Activated T-helper 2 cell treated with anti-CD3 and anti-CD28 coated beads, Interferon-gamma antibody, Interleukin-2, Interleukin-4, amounts not matched to agents 10 μg/mL and 5 μg/mL and 100 μg/mL, durations not matched to agents 14 hours and 24 hours and 36 hours (primary cell): ENCODE measurements around the gene PDZRN3. TPM values are rescaled to one million over a fixed set of nuclear protein-coding genes. Genes with fewer than 3 reads are reported as not detected.

ENCODE experiments used
- DNase-seq: peaks from one replicate; pipeline ENCODE4 v3.0.0; 2021; ENCODE audit warnings: low spot score
- H3K27ac Mint-ChIP-seq: one replicate; pipeline ENCODE4 v1.8.0; 2021; ENCODE audit warnings: mixed read lengths
- H3K27me3 Mint-ChIP-seq: one replicate; pipeline ENCODE4 v1.8.0; 2021; ENCODE audit warnings: low read depth, mixed read lengths
- H3K36me3 Mint-ChIP-seq: one replicate; pipeline ENCODE4 v1.8.0; 2021; ENCODE audit warnings: low read depth, mixed read lengths
- H3K4me1 Mint-ChIP-seq: one replicate; pipeline ENCODE4 v1.8.0; 2021; ENCODE audit warnings: low read depth, mixed read lengths
- H3K4me3 Mint-ChIP-seq: one replicate; pipeline ENCODE4 v1.8.0; 2021; ENCODE audit warnings: low read depth, mild to moderate bottlenecking, moderate library complexity, mixed read lengths
- H3K9me3 Mint-ChIP-seq: one replicate; pipeline ENCODE4 v1.8.0; 2021; ENCODE audit warnings: mixed read lengths
- intact Hi-C: fragments of 100-400 bp; cut with micrococcal nuclease; formaldehyde crosslinking; loops from one replicate; pipeline ENCODE4 v1.15.1; 2023
- total RNA-seq: library from RNA; stranded (reverse); gene quantifications from 2 replicates; pipeline ENCODE4 v1.2.3, GENCODE V29; 2022

Gene PDZRN3
- total RNA-seq, 1 donor from 2014 or later = not detected

- DNase-seq = no peak
Observed at GRCh38 chr3:73498764-73499622, 125.7 kb downstream of the PDZRN3 start.

GRCh38 chr3:73497646-73498406 is 126.9 kb downstream of the PDZRN3 start:
- Mint-ChIP-seq H3K4me1 (no peaks in the 10 kb centered on the region), H3K27me3 (no peaks in the 10 kb centered on the region), H3K9me3 (no peaks in the 10 kb centered on the region), H3K27ac (no peak overlapping the region), H3K4me3 (no peak overlapping the region), H3K36me3 (no peaks in the 10 kb centered on the region)
- intact Hi-C loops = no loop called here
- no peak for DNase-seq

More at GRCh38 chr3:73498764-73499622, 125.7 kb downstream of the PDZRN3 start:
- H3K27ac Mint-ChIP-seq = no peak overlapping the region
- intact Hi-C loops = no loop called here
- no peak overlapping the region for H3K4me3 Mint-ChIP-seq
- H3K9me3 Mint-ChIP-seq = no peaks in the 10 kb centered on the region
- H3K27me3 Mint-ChIP-seq = no peaks in the 10 kb centered on the region
- no peaks in the 10 kb centered on the region for H3K4me1 Mint-ChIP-seq
- H3K36me3 Mint-ChIP-seq = no peaks in the 10 kb centered on the region

- H3K9me3 Mint-ChIP-seq = no peaks in the 10 kb centered on the region
- peaks cover 3% of the 10 kb centered on the region for H3K27me3 Mint-ChIP-seq
- no peak overlapping the region for H3K27ac Mint-ChIP-seq
- H3K4me3 Mint-ChIP-seq = no peak overlapping the region
- H3K36me3 Mint-ChIP-seq = no peaks in the 10 kb centered on the region
- no peaks in the 10 kb centered on the region for H3K4me1 Mint-ChIP-seq
- DNase-seq = no peak
- intact Hi-C loops = no loop called here
Observed at GRCh38 chr3:73493543-73494308, 131.0 kb downstream of the PDZRN3 start.

- H3K4me1 Mint-ChIP-seq = no peaks in the 10 kb centered on the region
Observed at GRCh38 chr3:73492186-73492585, 132.6 kb downstream of the PDZRN3 start.

GRCh38 chr3:73491287-73491662 is 133.5 kb downstream of the PDZRN3 start:
- H3K4me1 Mint-ChIP-seq = no peaks in the 10 kb centered on the region
- no peaks in the 10 kb centered on the region for H3K9me3 Mint-ChIP-seq
- H3K4me3 Mint-ChIP-seq = no peak overlapping the region
- H3K27me3 Mint-ChIP-seq = peaks cover 3% of the 10 kb centered on the region
- DNase-seq = no peak
- H3K36me3 Mint-ChIP-seq = no peaks in the 10 kb centered on the region
- intact Hi-C loops = no loop called here
- H3K27ac Mint-ChIP-seq = no peak overlapping the region

More at GRCh38 chr3:73492186-73492585, 132.6 kb downstream of the PDZRN3 start:
- Mint-ChIP-seq H3K9me3 (no peaks in the 10 kb centered on the region), H3K27me3 (peaks cover 3% of the 10 kb centered on the region), H3K27ac (no peak overlapping the region), H3K36me3 (no peaks in the 10 kb centered on the region), H3K4me3 (no peak overlapping the region)
- intact Hi-C loops = no loop called here
- no peak for DNase-seq

DNA sequence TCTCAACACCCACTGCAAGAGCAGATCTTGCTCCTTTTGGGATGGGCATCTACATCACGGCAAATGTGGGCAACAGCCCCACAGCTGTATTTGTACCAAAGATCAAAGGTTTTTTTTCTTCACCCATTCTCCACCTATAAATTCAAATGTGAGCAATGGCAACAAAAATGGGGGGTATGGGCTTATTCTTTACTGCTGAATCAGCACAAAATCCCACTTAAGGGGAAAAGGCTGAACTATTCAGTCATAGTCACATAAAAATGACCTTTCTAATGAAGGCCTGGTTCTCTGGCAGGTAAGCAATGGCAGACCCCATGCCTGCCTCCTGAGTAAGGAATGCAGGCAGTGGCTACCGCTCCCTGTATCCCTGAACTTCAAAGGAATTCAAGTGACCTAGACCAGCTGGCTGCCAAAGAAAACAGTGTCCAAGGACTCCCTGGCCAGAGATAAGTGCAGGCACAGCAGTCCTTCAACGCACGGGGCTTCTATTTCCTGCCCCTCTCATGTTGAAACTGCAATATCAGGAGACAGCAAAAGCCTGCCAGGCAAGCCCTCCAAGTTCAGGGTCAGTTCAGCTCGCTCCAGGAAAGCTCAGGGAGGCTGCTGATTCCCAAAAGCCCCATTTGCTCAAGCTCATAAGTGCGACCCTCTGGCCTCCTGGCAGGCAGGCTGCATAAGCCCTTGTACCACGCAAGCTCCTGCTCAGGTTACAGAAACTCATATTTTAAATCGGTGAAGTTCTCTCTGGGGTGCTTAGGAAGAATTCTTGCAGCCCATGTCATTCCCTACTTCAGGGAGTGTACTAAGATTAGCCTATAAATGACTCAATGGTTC is 134.1 kb downstream of the PDZRN3 start:
- peaks cover 3% of the 10 kb centered on the region for H3K27me3 Mint-ChIP-seq
- H3K27ac Mint-ChIP-seq = no peak overlapping the region
- intact Hi-C loops = no loop called here
- no peaks in the 10 kb centered on the region for H3K9me3 Mint-ChIP-seq
- no peak for DNase-seq
- no peaks in the 10 kb centered on the region for H3K4me1 Mint-ChIP-seq
- H3K4me3 Mint-ChIP-seq = no peak overlapping the region
- no peaks in the 10 kb centered on the region for H3K36me3 Mint-ChIP-seq

DNA sequence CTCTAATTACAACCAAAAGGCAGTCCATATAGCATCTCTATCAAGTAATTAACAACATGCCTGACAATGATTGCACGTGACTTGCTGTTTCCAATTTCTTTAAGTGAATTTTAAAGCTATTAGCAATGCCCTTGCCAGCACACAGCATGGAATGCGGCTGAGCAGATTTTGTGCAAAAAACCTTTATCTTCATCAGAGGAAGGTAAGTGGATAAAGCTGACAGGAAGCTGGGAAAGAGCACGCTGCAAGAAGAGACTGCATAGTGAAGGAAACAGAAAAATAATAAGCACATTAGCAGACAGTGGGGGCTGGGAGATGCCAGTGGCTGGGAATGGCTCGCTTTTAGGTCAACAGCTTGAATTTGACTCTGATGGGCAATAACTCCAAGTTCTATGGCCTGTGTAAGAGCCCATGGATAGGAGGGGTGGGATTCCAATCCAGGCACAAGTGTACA is 138.8 kb downstream of the PDZRN3 start:
- H3K4me1 Mint-ChIP-seq = no peaks in the 10 kb centered on the region
- intact Hi-C loops = no loop called here
- H3K4me3 Mint-ChIP-seq = no peak overlapping the region
- H3K27ac Mint-ChIP-seq = no peak overlapping the region
- no peak for DNase-seq
- H3K9me3 Mint-ChIP-seq = no peaks in the 10 kb centered on the region
- no peaks in the 10 kb centered on the region for H3K36me3 Mint-ChIP-seq
- H3K27me3 Mint-ChIP-seq = peaks cover 3% of the 10 kb centered on the region

GRCh38 chr3:73484656-73485248 is 140.0 kb downstream of the PDZRN3 start:
- H3K4me3 Mint-ChIP-seq = no peak overlapping the region
- DNase-seq = no peak
- no peaks in the 10 kb centered on the region for H3K9me3 Mint-ChIP-seq
- peaks cover 3% of the 10 kb centered on the region for H3K27me3 Mint-ChIP-seq
- intact Hi-C loops = no loop called here
- H3K27ac Mint-ChIP-seq = no peak overlapping the region
- H3K36me3 Mint-ChIP-seq = no peaks in the 10 kb centered on the region
- H3K4me1 Mint-ChIP-seq = no peaks in the 10 kb centered on the region

DNA sequence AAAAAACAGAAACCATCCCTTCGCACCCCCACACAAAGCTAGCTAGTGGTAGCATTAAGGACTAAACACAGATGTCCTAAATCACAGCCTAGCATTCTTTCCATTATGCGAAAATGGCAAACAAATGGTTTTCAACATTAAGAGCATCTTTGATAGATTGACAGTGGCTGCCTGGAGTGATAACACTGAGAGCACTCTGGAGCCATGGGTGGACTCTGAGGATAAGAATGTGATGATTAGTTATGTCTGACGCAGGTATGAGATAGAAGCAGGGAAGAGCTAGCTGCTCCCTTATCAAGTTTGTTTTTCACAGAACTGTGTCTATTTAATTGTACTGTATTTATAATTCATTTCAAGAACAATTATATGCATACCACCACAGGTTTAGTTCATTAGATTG is 142.9 kb downstream of the PDZRN3 start:
- H3K27me3 Mint-ChIP-seq = peaks cover 7% of the 10 kb centered on the region
- H3K4me1 Mint-ChIP-seq = no peaks in the 10 kb centered on the region
- H3K4me3 Mint-ChIP-seq = no peak overlapping the region
- no peak for DNase-seq
- intact Hi-C loops = no loop called here
- peaks cover 4% of the 10 kb centered on the region for H3K9me3 Mint-ChIP-seq
- no peak overlapping the region for H3K27ac Mint-ChIP-seq
- H3K36me3 Mint-ChIP-seq = no peaks in the 10 kb centered on the region

DNA sequence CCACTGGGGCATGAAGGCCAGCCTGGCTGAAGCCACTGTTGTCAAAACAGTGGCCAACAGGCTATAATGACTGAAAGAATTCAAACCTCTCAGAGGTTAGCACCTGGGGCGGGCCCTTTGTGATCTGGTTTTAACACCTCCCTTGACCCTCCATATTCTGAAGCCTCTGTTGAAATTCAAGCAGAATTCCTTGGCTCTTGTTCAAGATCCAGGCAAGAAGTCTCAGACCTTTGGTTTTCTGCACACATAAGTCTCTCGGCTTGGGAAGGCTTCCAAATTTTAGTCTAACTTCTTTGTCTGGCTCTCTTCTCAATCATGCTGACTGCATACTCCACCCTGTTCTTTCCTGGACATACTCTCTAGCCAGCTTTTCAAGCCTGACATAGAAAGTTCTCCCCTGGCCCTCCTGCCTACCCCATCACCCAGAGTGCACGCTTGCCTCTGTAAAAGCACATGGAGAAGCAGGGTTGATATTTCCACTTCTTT is 144.5 kb downstream of the PDZRN3 start:
- intact Hi-C loops = no loop called here
- Mint-ChIP-seq H3K36me3 (no peaks in the 10 kb centered on the region), H3K27ac (no peak overlapping the region), H3K27me3 (peaks cover 13% of the 10 kb centered on the region), H3K4me3 (no peak overlapping the region), H3K9me3 (peaks cover 4% of the 10 kb centered on the region), H3K4me1 (peaks cover 3% of the 10 kb centered on the region)
- no peak for DNase-seq

DNA sequence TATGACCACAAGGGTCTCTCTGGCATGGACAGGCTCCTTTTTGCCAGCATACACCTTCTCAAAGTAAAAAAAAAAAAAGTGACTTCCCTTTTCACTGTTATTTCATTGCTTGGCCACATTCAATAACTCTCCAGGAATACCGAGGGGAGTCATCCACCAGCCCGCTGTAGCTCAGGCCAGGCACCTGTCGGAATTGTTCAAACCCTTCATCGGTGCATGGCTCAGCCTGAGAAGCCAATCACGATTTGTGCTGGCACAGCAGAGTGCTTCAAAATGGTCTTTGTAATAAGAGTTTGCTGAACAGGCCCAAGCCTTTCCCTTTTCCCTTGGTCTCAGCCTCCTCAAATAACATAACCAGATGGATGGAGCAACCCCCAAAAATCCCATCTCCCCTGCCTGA is 145.4 kb downstream of the PDZRN3 start:
- Mint-ChIP-seq H3K4me1 (peaks cover 3% of the 10 kb centered on the region), H3K27ac (no peak overlapping the region), H3K27me3 (peaks cover 16% of the 10 kb centered on the region), H3K4me3 (no peak overlapping the region), H3K9me3 (peaks cover 4% of the 10 kb centered on the region), H3K36me3 (no peaks in the 10 kb centered on the region)
- DNase-seq = no peak
- intact Hi-C loops = no loop called here
